ENCODE data around the gene NRAP.
A peak's percentile ranks its signal among the peaks of the same experiment; 100 is the strongest.

NRAP gene

DNA sequence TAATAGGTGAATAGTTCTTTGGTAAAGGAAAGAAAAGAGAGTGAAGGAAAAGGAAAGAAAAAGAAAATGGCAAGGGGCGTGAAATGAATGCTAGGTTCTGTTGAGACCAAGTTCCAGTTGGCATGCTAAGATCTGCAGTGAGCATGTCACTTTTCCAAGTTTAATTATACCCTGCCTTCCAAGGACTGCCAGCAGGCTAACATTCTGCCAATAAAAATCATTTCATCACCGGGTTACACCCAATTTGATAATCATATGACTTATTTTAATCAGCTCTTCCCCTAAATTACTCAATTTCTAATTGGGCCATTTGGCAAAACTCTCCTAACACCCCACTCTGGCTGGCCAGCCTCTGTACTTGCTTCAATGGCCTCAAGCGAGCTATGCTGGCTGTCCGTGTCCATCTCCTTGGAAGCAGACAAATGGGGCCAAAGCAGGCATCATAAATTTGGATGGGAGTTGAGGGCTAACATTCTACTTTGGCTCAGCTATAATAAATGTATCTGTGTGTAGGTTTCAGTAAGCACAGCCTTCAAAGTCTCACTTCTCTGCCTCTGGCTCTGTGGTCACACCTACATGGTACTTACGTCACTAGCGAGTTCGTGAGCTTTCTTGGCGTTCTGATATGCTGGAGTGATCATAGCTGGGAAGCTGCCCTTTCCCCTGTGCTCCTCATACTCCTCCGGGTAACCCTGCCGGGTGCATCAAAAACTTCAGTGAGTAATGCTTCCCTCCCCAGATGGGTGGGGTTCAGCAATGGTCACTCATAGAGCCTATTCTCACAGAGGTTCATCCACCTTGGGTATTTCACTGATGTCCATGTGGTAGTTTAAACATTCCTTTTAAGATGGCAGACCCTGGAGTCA is 17.3 kb downstream of the NRAP start:
- in situ Hi-C loops (cut with HindIII; ENCODE audit: low pct_ligation_motif_present, low pct_unique_long_range_greater_than_20kb, low sequenced_read_pairs), result no loop called here
- DNase-seq, result no peak

DNA sequence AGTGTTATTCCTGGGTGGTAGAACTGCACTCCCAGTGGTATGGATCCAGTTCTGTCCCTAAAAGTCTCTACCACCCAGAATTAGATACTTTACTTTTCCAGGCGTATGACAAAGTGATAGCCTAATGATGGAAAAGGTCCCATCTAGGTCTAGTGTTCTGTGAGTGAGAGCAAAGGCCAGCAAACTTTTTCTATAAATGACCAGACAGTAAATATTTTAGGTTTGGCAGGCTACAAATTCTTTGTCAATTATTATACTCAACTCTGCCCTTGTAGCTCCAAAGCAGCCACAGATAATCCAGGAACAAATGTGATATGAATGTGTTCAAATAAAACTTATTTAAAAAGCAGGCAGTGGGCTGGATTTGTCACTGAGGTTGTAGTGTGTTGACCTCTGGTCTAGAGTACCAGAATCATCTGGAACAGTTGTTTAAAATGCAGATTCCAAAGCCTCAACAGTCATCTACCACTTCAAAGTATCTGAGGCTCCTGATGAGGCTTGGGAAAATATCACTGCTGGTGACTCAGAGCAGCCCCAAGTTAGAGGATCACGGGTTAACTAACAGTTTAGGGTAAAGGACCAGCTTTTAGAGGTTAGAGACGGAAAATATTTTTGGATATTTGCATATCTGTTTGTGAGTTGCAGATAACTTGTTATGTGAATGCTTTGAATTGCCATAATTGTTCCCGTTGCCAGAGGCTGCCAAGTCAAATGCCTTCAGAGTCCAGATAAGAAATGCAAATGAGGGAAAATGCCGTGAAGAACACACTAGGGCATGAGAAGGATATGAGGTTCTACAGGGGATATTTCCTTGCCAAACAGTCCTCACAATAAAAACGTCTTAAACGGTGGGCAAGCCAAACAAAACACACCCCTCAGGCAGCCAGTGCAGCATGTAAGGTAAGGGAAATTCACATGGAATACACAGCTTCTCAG is 19.4 kb downstream of the NRAP start:
- in situ Hi-C loops (cut with HindIII; ENCODE audit: low pct_ligation_motif_present, low pct_unique_long_range_greater_than_20kb, low sequenced_read_pairs), result no loop called here
- DNase-seq, result peak; percentile 13

DNA sequence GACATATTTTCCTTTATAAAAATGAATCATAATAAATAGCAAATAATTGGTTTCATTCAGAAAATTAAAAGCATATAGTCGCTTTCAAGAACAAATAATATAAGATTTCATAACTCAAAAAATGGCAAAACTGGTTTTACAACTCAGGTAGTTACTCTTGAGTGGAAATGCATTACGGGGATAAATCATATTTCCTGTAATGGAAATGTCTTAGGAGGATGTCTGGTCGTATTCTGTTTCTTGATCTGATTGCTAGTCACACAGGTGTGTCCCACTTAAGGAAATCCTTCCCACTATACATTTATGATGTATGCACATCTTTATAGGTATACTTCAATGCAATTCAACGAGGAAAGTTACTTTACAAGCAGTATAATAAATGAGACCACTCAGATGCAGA is 20.7 kb downstream of the NRAP start:
- no peak for DNase-seq
- in situ Hi-C loops (cut with HindIII; ENCODE audit: low pct_ligation_motif_present, low pct_unique_long_range_greater_than_20kb, low sequenced_read_pairs), result no loop called here

DNA sequence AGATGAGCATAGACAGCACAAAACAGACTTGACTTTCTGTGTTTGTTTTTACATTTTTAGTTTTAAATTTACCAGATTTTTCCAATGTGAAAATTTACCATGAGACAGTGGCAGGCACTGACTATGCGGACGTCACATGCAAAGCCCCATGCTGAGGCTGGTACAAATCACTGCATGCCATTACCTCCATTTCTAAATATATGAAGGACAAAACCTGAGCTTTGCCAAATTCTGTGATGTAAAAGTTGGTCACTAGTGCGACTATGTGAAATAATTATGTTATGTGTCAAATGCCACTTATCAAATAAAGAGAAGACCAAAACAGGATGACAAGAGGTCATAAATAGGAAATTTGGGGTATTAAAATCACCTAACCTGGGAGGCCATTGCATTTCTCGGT is 22.1 kb downstream of the NRAP start:
- no peak for DNase-seq
- in situ Hi-C loops (cut with HindIII; ENCODE audit: low pct_ligation_motif_present, low pct_unique_long_range_greater_than_20kb, low sequenced_read_pairs), result no loop called here

DNA sequence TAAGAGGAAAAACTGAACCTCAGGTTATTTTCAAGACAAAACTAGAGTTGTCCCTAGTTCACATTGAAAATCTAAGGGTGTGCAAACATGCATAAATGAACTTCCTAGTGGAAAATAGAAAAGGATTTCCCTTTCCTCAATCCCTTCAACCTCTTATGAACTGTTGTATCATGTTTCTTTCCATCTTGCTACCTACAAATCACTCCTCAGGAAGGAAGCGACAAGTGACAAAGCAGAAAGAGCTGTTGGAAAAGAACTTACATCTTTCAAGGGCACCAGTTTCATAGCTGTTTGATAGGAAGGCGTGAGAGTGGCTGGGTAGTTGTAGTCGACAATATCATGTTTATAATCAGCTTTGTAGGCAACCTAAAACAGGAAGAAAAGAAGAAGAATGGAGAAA is 23.9 kb downstream of the NRAP start:
- in situ Hi-C loops (cut with HindIII; ENCODE audit: low pct_ligation_motif_present, low pct_unique_long_range_greater_than_20kb, low sequenced_read_pairs), result no loop called here
- DNase-seq, result no peak

DNA sequence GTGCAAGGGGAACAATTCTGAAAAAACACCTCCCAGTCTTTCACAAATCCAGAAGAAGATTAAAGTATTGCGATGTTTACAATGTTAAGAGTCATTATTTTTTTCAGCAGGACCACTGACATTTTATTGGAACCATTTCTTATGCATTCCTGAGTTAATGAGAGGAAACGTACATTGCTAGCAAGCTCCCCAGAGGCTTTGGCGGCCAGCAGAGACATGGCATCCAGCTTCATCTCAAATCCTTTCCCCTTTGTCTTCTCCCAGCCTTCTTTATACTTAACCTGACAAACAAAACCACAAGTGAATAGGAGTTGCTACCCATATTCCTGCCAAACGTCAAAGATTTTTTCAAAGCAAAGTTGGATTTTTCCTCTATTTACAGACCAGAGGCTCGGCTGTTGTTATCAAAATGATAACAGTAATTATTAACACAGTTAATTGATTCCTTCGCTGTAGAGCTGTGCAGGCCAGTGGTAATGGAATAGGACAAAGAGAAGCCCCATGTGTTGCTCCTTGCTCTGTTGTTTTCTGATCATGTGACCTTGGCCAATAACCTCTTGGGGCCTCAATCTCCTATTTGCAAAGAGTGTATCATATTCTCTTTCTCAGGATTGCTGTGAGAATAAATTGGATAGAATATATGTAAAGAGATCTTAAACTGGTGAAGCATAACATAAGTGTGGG is 32.0 kb downstream of the NRAP start:
- no peak for DNase-seq
- in situ Hi-C loops (cut with HindIII; ENCODE audit: low pct_ligation_motif_present, low pct_unique_long_range_greater_than_20kb, low sequenced_read_pairs), result no loop called here

DNA sequence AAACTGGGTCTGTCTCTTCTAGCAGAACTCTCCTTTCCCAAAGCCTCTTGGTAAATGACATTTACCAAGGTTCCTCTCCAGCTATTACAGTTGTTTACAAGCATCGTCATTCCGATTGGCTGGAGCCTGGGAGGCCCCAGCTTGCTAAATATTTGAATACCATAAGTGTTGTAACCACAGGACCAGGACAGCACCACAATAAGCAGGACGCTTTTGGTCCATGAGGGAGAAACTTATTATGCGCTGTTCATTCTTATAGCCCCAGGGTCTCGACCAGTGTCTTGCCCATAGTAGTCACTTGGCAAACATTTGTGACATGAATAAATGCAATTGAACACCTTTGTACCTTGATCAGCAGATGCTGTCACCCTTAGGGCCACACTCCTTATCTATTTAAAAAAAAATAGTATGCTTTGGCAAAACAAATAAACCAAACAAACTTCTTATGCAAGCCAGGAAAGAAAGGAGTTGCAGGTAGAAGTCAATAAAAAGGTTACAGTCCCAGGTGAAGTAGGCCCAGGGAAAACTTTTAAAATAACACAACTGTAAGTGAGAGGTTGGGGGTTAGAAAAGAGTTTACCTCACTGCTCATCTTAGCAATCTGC is 32.8 kb downstream of the NRAP start:
- in situ Hi-C loops (cut with HindIII; ENCODE audit: low pct_ligation_motif_present, low pct_unique_long_range_greater_than_20kb, low sequenced_read_pairs), result no loop called here
- DNase-seq, result no peak

DNA sequence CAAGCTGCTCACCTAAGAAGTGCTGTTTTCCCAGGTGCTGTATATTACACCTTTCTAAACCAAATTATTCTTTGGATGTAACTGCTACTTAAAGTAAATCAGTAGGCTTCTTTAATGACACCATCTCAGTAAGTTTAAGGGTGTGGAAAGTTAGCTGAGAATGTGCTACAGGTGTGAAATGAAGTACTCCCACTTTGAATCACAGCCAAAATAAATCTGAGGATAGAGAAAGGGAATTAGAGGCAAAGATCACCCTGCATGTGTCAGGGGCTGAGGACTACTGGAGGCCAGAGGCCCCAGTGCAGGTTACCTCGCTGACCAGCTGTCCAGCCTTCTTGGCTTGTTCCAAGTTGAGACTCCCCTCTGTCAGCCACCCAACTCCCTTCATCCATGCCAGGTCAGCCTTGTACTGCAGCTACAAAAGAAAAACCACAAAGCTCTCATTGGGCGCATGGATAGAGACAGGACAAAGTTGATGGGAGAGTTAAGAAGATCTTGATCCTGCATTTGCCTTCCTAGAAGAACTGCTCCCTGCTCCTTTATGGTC is 35.2 kb downstream of the NRAP start:
- in situ Hi-C loops (cut with HindIII; ENCODE audit: low pct_ligation_motif_present, low pct_unique_long_range_greater_than_20kb, low sequenced_read_pairs), result no loop called here
- DNase-seq, result no peak

DNA sequence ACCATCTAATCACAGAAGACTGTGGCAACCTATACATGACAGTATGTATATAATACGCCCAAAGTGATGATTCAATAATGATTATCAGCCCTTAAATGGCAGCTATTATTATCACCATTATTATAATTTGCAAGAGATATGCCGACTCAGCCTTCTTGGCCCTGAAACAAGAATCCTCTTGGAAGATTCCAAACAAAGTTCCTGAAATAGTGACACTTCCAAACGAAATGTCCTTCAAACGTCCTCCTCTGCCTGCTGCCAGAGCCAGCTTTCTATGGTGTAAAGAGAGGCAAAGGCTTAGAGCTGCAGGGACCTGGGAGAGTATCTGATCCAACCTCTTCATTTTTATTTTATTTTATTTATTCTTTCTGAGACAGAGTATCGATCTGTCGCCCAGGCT is 36.0 kb downstream of the NRAP start:
- no peak for DNase-seq
- in situ Hi-C loops (cut with HindIII; ENCODE audit: low pct_ligation_motif_present, low pct_unique_long_range_greater_than_20kb, low sequenced_read_pairs), result no loop called here

DNA sequence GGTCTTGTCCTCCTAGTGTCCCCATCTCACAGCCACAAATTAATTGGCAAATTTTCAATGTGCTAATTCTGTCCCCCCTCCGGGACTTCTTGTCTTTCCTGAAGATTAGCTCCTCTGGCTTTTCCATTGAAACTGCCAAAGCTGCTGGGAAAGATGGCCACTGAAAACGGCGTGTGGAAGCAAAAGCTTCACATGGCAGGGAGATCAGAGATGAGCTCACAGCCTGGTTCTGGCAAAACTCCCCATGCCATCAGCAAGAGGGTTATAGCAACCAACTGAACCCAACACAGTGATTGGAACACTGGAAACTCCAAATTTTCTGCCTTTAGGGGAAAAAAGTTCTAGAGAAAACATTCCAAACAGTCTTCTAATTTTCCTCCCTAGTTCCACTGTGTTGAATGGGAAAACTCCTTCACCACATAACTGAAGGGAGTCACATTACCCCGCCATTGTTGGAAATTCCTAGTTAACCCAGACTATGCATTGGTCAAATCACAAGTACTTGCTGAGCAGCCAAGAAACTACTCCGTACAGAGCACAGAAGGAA is 37.0 kb downstream of the NRAP start:
- DNase-seq, result no peak
- in situ Hi-C loops (cut with HindIII; ENCODE audit: low pct_ligation_motif_present, low pct_unique_long_range_greater_than_20kb, low sequenced_read_pairs), result no loop called here

DNA sequence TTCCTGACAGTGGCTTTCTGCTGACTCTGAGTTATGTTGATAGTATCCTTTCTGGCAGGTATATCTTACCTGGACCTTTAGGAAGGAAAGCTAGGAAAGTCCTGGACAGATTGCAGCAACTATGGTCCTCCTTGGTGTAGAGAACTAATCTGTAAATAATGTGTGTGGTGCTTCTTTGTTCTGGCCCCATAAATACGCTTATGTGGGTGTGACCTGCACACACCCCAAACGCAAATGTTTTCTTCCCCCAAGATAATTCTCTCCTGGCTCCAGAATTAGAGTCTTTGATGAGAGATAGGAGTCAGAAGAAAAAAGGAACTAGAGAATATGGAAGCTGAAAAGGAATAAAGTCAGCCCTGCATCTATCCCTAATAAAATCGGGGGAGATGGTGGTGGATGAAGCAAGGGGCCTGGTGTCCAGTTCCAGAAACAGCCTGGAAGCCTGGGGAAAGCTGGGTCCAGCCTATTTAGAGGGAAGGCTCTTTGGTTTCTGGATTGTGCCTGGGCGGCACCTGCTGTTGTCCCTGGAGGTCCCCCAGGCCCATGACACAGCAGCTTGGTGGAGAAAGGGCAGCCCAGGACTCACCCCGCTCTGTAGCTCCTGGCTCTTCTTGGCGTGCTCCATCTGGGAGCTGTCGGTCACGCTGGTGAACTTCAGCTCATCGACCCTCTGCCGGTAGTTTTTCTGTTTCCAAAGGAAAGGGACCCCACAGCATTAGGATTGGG is 38.2 kb downstream of the NRAP start:
- in situ Hi-C loops (cut with HindIII; ENCODE audit: low pct_ligation_motif_present, low pct_unique_long_range_greater_than_20kb, low sequenced_read_pairs), result no loop called here
- no peak for DNase-seq

DNA sequence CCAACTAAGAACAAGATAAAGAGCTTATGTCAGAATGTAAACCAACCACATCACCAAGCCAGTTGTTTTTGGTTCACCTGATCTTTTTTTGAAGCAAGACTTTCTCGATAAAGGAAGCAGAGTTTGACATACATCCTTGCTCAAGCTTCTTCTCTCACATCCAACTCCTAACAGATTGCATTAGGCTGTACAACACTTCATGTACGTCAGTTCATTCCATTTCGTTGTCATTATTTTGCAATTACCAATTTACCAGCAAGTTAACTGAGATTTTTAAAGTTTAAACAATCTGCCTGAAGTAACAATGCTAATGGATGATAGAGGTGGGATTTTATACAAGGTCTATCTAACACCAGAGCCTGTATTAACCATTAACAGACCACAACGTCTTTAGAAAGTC is 41.0 kb downstream of the NRAP start:
- DNase-seq, result no peak

DNA sequence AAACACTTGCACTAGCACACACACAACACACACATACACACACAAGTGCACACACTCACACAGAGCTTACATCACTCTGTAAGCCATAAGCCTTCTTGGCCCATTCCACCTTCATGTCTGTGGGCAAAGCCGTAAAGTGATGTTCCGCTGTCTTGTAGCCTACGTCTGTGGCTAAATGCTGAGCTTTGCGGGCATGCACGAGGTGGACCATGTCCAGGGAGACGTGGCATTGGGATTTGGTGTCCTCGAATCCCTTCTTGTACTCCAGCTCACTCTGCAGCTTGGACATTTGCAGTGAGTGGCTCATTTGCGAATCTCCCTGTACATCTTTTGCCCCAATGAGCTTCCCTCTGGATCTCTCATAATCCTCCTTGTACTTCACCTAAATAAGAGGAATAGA is 42.0 kb downstream of the NRAP start:
- in situ Hi-C loops (cut with HindIII; ENCODE audit: low pct_ligation_motif_present, low pct_unique_long_range_greater_than_20kb, low sequenced_read_pairs), result no loop called here
- no peak for DNase-seq

More for the DNA sequence above, 41.0 kb downstream of the NRAP start:
- in situ Hi-C loops (cut with HindIII; ENCODE audit: low pct_ligation_motif_present, low pct_unique_long_range_greater_than_20kb, low sequenced_read_pairs), result no loop called here

DNA sequence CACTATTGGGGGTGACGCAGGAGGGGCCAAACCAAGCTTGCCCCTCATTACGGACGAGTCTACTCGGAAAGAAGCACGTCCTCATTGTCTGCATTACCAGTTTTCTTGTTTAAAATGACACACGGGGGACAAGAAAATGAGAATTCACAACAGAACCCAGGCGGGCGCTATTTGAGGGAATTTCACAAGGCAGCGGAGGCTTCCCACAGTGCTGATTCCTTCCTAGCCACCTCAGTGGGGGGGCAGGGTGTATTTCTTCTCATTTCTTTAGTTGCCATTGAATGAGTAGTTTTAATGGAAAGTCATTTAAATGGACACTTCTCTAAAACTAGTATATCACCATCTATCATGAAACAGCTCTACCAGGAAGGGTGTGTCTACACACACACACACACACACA is 42.9 kb downstream of the NRAP start:
- in situ Hi-C loops (cut with HindIII; ENCODE audit: low pct_ligation_motif_present, low pct_unique_long_range_greater_than_20kb, low sequenced_read_pairs), result no loop called here
- DNase-seq, result no peak

DNA sequence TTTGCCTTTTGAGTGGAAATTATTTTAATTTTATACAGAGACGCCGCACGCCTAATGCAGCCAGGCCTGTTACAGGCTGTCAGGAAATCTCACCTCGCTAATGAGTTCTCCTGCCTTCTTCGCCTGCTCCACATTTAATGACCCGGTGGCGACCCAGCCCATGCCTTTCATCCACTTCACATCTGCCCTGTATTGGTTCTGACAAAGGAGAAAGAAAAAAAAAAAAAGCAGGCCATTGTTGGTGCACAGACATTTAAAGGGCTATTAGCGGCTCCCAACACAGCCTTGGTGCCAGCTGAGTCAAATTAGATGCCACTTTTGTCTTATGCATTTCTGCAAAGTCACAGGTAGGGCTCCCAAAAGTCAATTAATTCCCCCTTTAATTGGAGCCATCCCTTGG is 43.3 kb downstream of the NRAP start:
- DNase-seq, result no peak
- in situ Hi-C loops (cut with HindIII; ENCODE audit: low pct_ligation_motif_present, low pct_unique_long_range_greater_than_20kb, low sequenced_read_pairs), result no loop called here

DNA sequence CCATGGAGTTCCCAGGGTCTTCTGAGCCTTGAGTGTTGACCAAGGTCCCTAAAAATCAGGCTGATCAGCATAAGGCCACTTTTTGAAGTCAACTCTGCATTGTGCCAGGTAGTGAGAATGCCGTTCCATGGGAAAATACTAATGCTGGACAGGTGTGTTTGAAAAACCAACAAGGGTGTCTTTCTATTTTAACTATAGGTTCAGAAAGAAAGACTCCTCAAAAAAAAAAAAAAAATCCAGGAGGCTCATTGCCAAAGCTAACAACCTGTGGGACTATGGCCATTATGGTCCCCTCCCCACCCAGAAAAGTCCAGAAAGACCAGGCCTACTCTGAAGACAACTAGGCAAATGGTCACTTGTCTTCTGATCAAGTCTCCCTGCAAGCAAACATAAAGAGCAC is 44.4 kb downstream of the NRAP start:
- DNase-seq, result no peak
- in situ Hi-C loops (cut with HindIII; ENCODE audit: low pct_ligation_motif_present, low pct_unique_long_range_greater_than_20kb, low sequenced_read_pairs), result no loop called here

DNA sequence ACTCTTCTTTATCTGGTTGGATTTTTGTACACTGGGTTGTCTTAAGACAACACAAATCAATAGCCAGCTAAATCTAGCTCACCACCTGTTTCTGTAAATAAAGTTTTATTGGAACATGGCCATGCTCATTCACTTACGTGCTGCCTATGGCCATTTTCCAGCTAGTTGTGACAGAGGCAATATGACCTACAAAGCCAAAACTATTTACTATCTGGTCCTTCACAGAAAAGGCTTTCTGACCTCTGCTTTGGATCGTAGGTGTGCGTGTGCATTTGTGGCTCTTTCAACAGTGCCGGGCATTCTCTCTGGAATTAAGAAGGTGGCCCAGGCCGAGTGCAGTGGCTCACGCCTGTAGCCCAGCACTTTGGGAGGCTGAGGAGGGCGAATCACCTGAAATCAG is 45.5 kb downstream of the NRAP start:
- in situ Hi-C loops (cut with HindIII; ENCODE audit: low pct_ligation_motif_present, low pct_unique_long_range_greater_than_20kb, low sequenced_read_pairs), result no loop called here

DNA sequence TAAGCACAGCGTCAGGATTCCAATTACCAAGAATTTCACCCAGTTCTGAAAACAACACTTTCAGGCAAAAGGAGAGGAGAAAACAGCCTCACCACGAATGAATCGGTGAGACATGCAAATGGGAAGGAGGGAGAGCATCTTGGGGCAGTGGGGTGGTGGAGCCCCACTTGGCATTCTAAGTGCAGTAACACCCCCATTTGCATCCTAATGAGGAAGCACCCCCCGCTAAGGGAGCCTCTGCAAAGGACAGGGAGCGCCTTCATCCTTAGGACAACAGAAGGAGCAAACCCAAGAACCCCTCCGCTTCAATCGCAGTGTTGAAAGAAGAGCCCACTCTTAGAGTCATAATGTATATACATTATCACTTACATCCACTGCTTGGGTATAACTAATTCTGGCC is 46.8 kb downstream of the NRAP start:
- in situ Hi-C loops (cut with HindIII; ENCODE audit: low pct_ligation_motif_present, low pct_unique_long_range_greater_than_20kb, low sequenced_read_pairs), result no loop called here

More for the DNA sequence above, 45.5 kb downstream of the NRAP start:
- DNase-seq, result no peak

More for the DNA sequence above, 46.8 kb downstream of the NRAP start:
- no peak for DNase-seq
